ENCODE measurements around the gene RORC. TPM values are rescaled to one million over a fixed set of nuclear protein-coding genes. Genes with fewer than 3 reads are reported as not detected.

The RORC gene
- polyA plus RNA-seq, 3 donors, result 0.03 TPM; not detected in 2

DNA sequence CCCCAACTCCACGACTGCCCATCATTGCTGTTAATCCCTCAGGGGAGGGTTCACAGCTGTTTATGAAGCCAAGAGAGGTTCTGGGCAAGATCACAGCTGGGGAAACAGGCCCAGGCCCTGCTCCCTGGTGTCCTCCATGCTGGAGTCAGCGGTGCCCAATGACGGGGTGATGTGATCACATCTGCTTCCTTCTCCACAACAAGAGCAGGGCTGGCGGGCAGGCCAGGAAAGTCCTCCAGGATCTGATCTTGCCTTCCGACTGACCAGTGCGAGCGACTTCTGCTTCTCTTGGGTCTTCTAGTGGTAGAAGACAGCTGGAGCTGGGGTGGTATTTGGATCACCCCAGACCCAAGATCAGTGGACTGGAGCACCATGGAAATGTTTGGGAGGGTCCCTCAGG lies 25.4 kb downstream of the RORC start:
- no peaks in the 10 kb centered on the region for H4K20me1 ChIP-seq (ENCODE audit: insufficient read depth, low read length)
- no peaks in the 10 kb centered on the region for H3K9me3 Mint-ChIP-seq
- no peaks in the 10 kb centered on the region for H3K36me3 Mint-ChIP-seq
- no peak for DNase-seq
- peaks cover 15% of the 10 kb centered on the region for H3K4me1 Mint-ChIP-seq
- TF ChIP-seq, protein P1, sequence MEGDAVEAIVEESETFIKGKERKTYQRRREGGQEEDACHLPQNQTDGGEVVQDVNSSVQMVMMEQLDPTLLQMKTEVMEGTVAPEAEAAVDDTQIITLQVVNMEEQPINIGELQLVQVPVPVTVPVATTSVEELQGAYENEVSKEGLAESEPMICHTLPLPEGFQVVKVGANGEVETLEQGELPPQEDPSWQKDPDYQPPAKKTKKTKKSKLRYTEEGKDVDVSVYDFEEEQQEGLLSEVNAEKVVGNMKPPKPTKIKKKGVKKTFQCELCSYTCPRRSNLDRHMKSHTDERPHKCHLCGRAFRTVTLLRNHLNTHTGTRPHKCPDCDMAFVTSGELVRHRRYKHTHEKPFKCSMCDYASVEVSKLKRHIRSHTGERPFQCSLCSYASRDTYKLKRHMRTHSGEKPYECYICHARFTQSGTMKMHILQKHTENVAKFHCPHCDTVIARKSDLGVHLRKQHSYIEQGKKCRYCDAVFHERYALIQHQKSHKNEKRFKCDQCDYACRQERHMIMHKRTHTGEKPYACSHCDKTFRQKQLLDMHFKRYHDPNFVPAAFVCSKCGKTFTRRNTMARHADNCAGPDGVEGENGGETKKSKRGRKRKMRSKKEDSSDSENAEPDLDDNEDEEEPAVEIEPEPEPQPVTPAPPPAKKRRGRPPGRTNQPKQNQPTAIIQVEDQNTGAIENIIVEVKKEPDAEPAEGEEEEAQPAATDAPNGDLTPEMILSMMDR (IDR thresholded peaks at IDR 0.05), result no peak
- no peak overlapping the region for H3K4me3 ChIP-seq (replicated peaks in 1 of 3; ENCODE audit: low read depth in 2 of 3, low read length in 3 of 3)
- H3K4me1 ChIP-seq (ENCODE audit: control insufficient read depth in 1 of 2, insufficient read depth in 2 of 2, low read length in 2 of 2), result peaks cover 0 to 6% of the 10 kb centered on the region in 2 donors
- no peaks in the 10 kb centered on the region for H3K79me2 ChIP-seq (ENCODE audit: insufficient read depth, low read length)
- H3K4me3 Mint-ChIP-seq, result no peak overlapping the region
- peaks cover 0 to 2% of the 10 kb centered on the region in 2 donors for H3K27me3 ChIP-seq (ENCODE audit: control insufficient read depth in 2 of 2, insufficient read depth in 2 of 2, low read length in 2 of 2)
- no peak overlapping the region for H3K27ac ChIP-seq (ENCODE audit: low read depth in 1 of 2, low read length in 2 of 2)
- H3K4me2 ChIP-seq (replicated peaks; ENCODE audit: extremely low read depth, low read length, poor library complexity, severe bottlenecking), result no peak overlapping the region
- H3K27me3 Mint-ChIP-seq (ENCODE audit: low read depth in 3 of 3), result peaks cover 17 to 23% (median 17%) of the 10 kb centered on the region in 3 donors
- intact Hi-C loops (cut with micrococcal nuclease), result no loop called here
- no peaks in the 10 kb centered on the region for H3K9me3 ChIP-seq (replicated peaks in 1 of 2; ENCODE audit: control insufficient read depth in 1 of 2, insufficient read depth in 1 of 2, low read length in 2 of 2)
- WGBS (ENCODE audit: insufficient coverage), result 93% methylated on average over 3 of the region's 7 CpGs
- no peak overlapping the region for H3K27ac Mint-ChIP-seq
- no peaks in the 10 kb centered on the region for H3K36me3 ChIP-seq (replicated peaks in 1 of 2; ENCODE audit: control insufficient read depth in 1 of 2, insufficient read depth in 2 of 2, low read length in 2 of 2)
- no peak overlapping the region for H3K9ac ChIP-seq (ENCODE audit: insufficient read depth, low read length, poor library complexity, severe bottlenecking)
- no peak overlapping the region for H2AFZ ChIP-seq (ENCODE audit: insufficient read depth, low read depth, low read length, poor library complexity, severe bottlenecking)

DNA sequence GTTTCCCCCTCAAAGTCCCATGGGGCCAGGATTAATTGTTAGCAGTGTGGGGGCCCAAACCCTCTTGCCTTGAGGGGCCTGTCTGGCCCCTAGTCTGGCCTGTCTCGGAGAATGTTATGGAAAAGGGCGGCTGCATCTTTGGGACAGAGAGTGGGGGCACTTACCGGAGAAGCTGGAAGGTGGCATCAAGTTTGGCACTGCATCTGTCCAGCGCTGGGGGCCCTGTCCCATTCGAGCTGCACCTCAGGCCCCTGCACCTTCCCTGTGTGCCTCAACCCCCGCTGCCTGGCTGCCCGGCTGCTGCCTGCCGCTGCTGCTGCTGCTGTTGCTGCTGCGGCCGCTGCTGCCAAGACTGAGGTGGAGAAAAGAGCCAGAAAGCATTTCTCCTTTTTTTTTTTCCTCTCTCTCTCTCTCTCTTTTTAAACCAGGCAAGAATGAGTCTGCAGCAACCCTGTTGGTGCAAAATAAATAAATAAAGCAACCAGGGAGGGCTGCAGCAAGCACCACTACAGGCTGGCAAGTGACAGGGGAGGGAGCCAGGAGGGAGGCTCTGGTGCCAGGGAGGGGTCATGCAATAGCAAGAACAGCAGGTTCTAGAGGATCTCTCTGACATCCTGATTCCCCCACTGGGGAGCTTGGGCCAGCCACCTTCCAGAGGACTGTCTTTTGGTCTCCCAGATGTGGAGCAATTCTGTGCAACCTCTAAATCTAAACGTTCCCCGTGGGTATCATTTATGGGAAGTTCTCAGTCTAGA lies 26.4 kb downstream of the RORC start, which contains the start of gene LINGO4:
LINGO4 (minus strand) TSS at position 354 of the 755 bp plus-strand sequence. CDS start 2,715 bp downstream, outside the sequence.
- Histone ChIP-seq H3K27ac (ENCODE audit: low read depth in 1 of 2, low read length in 2 of 2) (no peak within 1 kb of the TSS), H3K79me2 (ENCODE audit: insufficient read depth, low read length) (no peaks in the 10 kb centered on the region), H3K4me2 (replicated peaks; ENCODE audit: extremely low read depth, low read length, poor library complexity, severe bottlenecking) (no peak within 1 kb of the TSS), H3K9me3 (replicated peaks in 1 of 2; ENCODE audit: control insufficient read depth in 1 of 2, insufficient read depth in 1 of 2, low read length in 2 of 2) (no peaks in the 10 kb centered on the region), H3K27me3 (ENCODE audit: control insufficient read depth in 2 of 2, insufficient read depth in 2 of 2, low read length in 2 of 2) (peaks cover 2 to 9% of the 10 kb centered on the region in 2 donors), H3K36me3 (replicated peaks in 1 of 2; ENCODE audit: control insufficient read depth in 1 of 2, insufficient read depth in 2 of 2, low read length in 2 of 2) (no peaks in the 10 kb centered on the region), H3K4me3 (replicated peaks in 1 of 3; ENCODE audit: low read depth in 2 of 3, low read length in 3 of 3) (no peak within 1 kb of the TSS), H3K9ac (ENCODE audit: insufficient read depth, low read length, poor library complexity, severe bottlenecking) (no peak within 1 kb of the TSS), H4K20me1 (ENCODE audit: insufficient read depth, low read length) (no peaks in the 10 kb centered on the region), H3K4me1 (ENCODE audit: control insufficient read depth in 1 of 2, insufficient read depth in 2 of 2, low read length in 2 of 2) (peaks cover 0 to 6% of the 10 kb centered on the region in 2 donors), H2AFZ (ENCODE audit: insufficient read depth, low read depth, low read length, poor library complexity, severe bottlenecking) (no peak within 1 kb of the TSS)
- WGBS (ENCODE audit: insufficient coverage), result 93% methylated on average over 10 of the region's 12 CpGs
- intact Hi-C loops (cut with micrococcal nuclease), result no loop called here
- H3K27me3 Mint-ChIP-seq (ENCODE audit: low read depth in 3 of 3), result peaks cover 22 to 28% (median 25%) of the 10 kb centered on the region in 3 donors
- DNase-seq, result no peak
- H3K36me3 Mint-ChIP-seq, result no peaks in the 10 kb centered on the region
- TF ChIP-seq, protein P1 (IDR thresholded peaks at IDR 0.05), result no peak
- peak within 1 kb of the TSS in 1 of 2 donors; percentile 4 for H3K4me3 Mint-ChIP-seq
- no peak within 1 kb of the TSS for H3K27ac Mint-ChIP-seq
- H3K4me1 Mint-ChIP-seq, result peaks cover 16% of the 10 kb centered on the region
- H3K9me3 Mint-ChIP-seq, result no peaks in the 10 kb centered on the region
